HepG2 (cell line): Measurements from ENCODE around the gene SPNS2. TPM values are rescaled to one million over a fixed set of nuclear protein-coding genes. Genes with fewer than 3 reads are reported as not detected.

Experiments used
- BHLHE40 ChIP-seq: IDR thresholded peaks from 2 replicates; pipeline ENCODE4 v1.6.1; 2011; ENCODE audit warnings: low read length, improper control_type of control experiment
- DMTF1 ChIP-seq: sonication (generic); formaldehyde crosslinking; IDR thresholded peaks from 2 replicates; pipeline ENCODE4 v1.4.0; 2020; ENCODE audit warnings: mild to moderate bottlenecking, missing genetic modification reagents
- EP300 ChIP-seq, 3 experiments: sonication (generic) in 1 of 3; formaldehyde crosslinking in 1 of 3; IDR thresholded peaks; 2 replicates each; pipeline versions ENCODE4 v1.5.1 to v1.6.1; 2011 to 2020; ENCODE audit warnings: low read depth in 2 of 3, low read length in 2 of 3, borderline replicate concordance in 1 of 3, improper control_type of control experiment in 1 of 3, mild to moderate bottlenecking in 1 of 3, missing genetic modification reagents in 1 of 3, moderate library complexity in 1 of 3
- FOXK2 ChIP-seq: fragments of 450-650 bp; IDR thresholded peaks from 2 replicates; pipeline ENCODE4 v1.6.1; 2016
- GABPB1 ChIP-seq: IDR thresholded peaks from 2 replicates; pipeline ENCODE4 v1.6.1; 2016; ENCODE audit warnings: mild to moderate bottlenecking, missing genetic modification reagents, moderate library complexity, missing compliant biosample characterization
- KDM1A ChIP-seq: IDR thresholded peaks from 2 replicates; pipeline ENCODE4 v1.6.1; 2016; ENCODE audit warnings: missing compliant biosample characterization
- MED1 ChIP-seq: sonication (generic); formaldehyde crosslinking; IDR thresholded peaks from 2 replicates; pipeline ENCODE4 v1.4.0; 2020; ENCODE audit warnings: missing genetic modification reagents
- MXI1 ChIP-seq: IDR thresholded peaks from 3 replicates; pipeline ENCODE4 v1.6.1; 2012; ENCODE audit warnings: low read depth, low read length, inconsistent platforms, borderline replicate concordance
- NR2F6 ChIP-seq, 2 experiments: IDR thresholded peaks; 2 replicates each; pipeline ENCODE4 v1.6.1; 2016; ENCODE audit warnings: antibody characterized with exemption in 1 of 2, mild to moderate bottlenecking in 1 of 2
- RARA ChIP-seq: IDR thresholded peaks from 2 replicates; pipeline ENCODE4 v1.6.1; 2016; ENCODE audit warnings: missing genetic modification reagents, missing compliant biosample characterization
- RELA ChIP-seq: sonication (generic); formaldehyde crosslinking; IDR thresholded peaks from 2 replicates; pipeline ENCODE4 v1.4.0; 2020; ENCODE audit warnings: missing genetic modification reagents
- SRSF4 ChIP-seq: fragments of 200-400 bp; formaldehyde crosslinking; IDR thresholded peaks from one replicate; pipeline ENCODE4 v1.6.1; 2018; ENCODE audit warnings: mild to moderate bottlenecking, low read depth, low read length, moderate library complexity; ENCODE audit not compliant: poor library complexity, severe bottlenecking
- ZBTB21 ChIP-seq: sonication (generic); formaldehyde crosslinking; IDR thresholded peaks from 2 replicates; pipeline ENCODE4 v1.4.0; 2020; ENCODE audit warnings: missing genetic modification reagents
- ZBTB7A ChIP-seq: sonication (generic); formaldehyde crosslinking; IDR thresholded peaks from 2 replicates; pipeline ENCODE4 v1.8.0; 2022; ENCODE audit warnings: mild to moderate bottlenecking, missing genetic modification reagents
- ZGPAT ChIP-seq: IDR thresholded peaks from 2 replicates; pipeline ENCODE4 v1.6.1; 2016; ENCODE audit warnings: mild to moderate bottlenecking
- ZNF121 ChIP-seq: sonication (generic); formaldehyde crosslinking; IDR thresholded peaks from 2 replicates; pipeline ENCODE4 v1.5.0; 2020; ENCODE audit warnings: mild to moderate bottlenecking, missing genetic modification reagents
- ZNF512B ChIP-seq: sonication (generic); formaldehyde crosslinking; IDR thresholded peaks from 2 replicates; pipeline ENCODE4 v1.5.1; 2020; ENCODE audit warnings: missing genetic modification reagents, mild to moderate bottlenecking, borderline replicate concordance
- ZNF546 ChIP-seq: sonication (generic); formaldehyde crosslinking; conservative IDR thresholded peaks from 2 replicates; pipeline ENCODE4 v1.8.1; 2023; ENCODE audit warnings: mild to moderate bottlenecking, missing genetic modification reagents
- ZNF740 ChIP-seq: sonication (generic); formaldehyde crosslinking; IDR thresholded peaks from 2 replicates; pipeline ENCODE4 v1.4.0; 2020; ENCODE audit warnings: missing genetic modification reagents
- ZNF775 ChIP-seq: sonication (generic); formaldehyde crosslinking; IDR thresholded peaks from 2 replicates; pipeline ENCODE4 v1.4.0; 2020; ENCODE audit warnings: missing genetic modification reagents, mild to moderate bottlenecking, moderate library complexity, borderline replicate concordance
- ZNF782 ChIP-seq: sonication (generic); formaldehyde crosslinking; IDR thresholded peaks from 2 replicates; pipeline ENCODE4 v1.4.0; 2020; ENCODE audit warnings: missing genetic modification reagents, mild to moderate bottlenecking, borderline replicate concordance
- ZNF83 ChIP-seq: sonication (generic); formaldehyde crosslinking; IDR thresholded peaks from 2 replicates; pipeline ENCODE4 v1.4.0; 2020; ENCODE audit warnings: missing genetic modification reagents, mild to moderate bottlenecking, borderline replicate concordance
- polyA plus RNA-seq, 8 experiments: library from polyadenylated mRNA; depleted of rRNA in 3 of 8; stranded (reverse) in 7 of 8; unstranded in 1 of 8; fragments of >200 nt; fragmentation: Illumina TruSeq in 4 of 8; extraction: Trizol in 4 of 8; gene quantifications; 2 replicates each; pipeline versions ENCODE4 v1.2.1 to v1.2.3, GENCODE V29; 2011 to 2016; ENCODE audit warnings: low read depth in 4 of 8, missing spikeins in 1 of 8, mixed read lengths in 1 of 8; ENCODE audit not compliant: insufficient read depth in 1 of 8
- total RNA-seq, 5 experiments: library from RNA; depleted of rRNA; stranded (reverse); fragments of >200 nt; fragmentation: Illumina TruSeq; extraction: Trizol; gene quantifications; 2 replicates each; pipeline ENCODE4 v1.2.3, GENCODE V29; 2016; ENCODE audit warnings: low read depth in 1 of 5

SPNS2 gene
- total and polyA plus RNA-seq, 2 of the 13 experiments (the other 11 are each of a cell fraction or from before 2014, with no cell fraction given), result 0.01 TPM; not detected in 1

- no peak for TF ChIP-seq ZBTB21
- no peak for TF ChIP-seq FOXK2
- TF ChIP-seq ZBTB7A (CRISPR knock-in tag), result peak; percentile 76; the same call in 1 of the 2 replicates
- no peak for TF ChIP-seq ZNF512B (CRISPR knock-in tag)
- 0 out of 2 replicates have a peak, but pooled peaks have one; percentile 51 for TF ChIP-seq MED1 (CRISPR knock-in tag)
- no peak for TF ChIP-seq RELA
- no peak for TF ChIP-seq KDM1A (CRISPR knock-in tag)
- TF ChIP-seq ZGPAT (CRISPR knock-in tag), result peak; percentile 28; the same call in 1 of the 2 replicates
- no peak for TF ChIP-seq ZNF546 (CRISPR knock-in tag)
- peak; percentile 33; the same call in 1 of the 2 replicates for TF ChIP-seq BHLHE40
- TF ChIP-seq ZNF782 (CRISPR knock-in tag), result no peak
- 0 out of 4 replicates have a peak, but pooled peaks of 1 of the 2 experiments have one; percentile 22 for TF ChIP-seq EP300 (IDR thresholded peaks at IDR 0.05; ENCODE audit: low read depth in 2 of 2, low read length in 2 of 2)
- TF ChIP-seq EP300 (CRISPR knock-in tag; IDR thresholded peaks at IDR 0.05; ENCODE audit: borderline replicate concordance), result no peak
- no peak for TF ChIP-seq MXI1
- TF ChIP-seq SRSF4, result no peak
- TF ChIP-seq ZNF121, result no peak
- TF ChIP-seq DMTF1 (CRISPR knock-in tag), result no peak
- TF ChIP-seq GABPB1, result peak; percentile 68
- no peak for TF ChIP-seq ZNF740 (CRISPR knock-in tag)
- TF ChIP-seq RARA, result 0 out of 2 replicates have a peak, but pooled peaks have one; percentile 41
- 0 out of 2 replicates have a peak, but pooled peaks have one; percentile 40 for TF ChIP-seq ZNF83 (CRISPR knock-in tag)
- no peak for TF ChIP-seq ZNF775 (CRISPR knock-in tag)
- TF ChIP-seq NR2F6 (IDR thresholded peaks at IDR 0.05), result peak; percentile 76
- TF ChIP-seq NR2F6 (CRISPR knock-in tag; IDR thresholded peaks at IDR 0.05), result peak; percentile 74
Observed at GRCh38 chr17:4480929-4481898, 17.5 kb upstream of the SPNS2 start (continued).
